HEK293 (cell line): ENCODE results near the gene PRR22.

Source experiments
- CTCF ChIA-PET: fragments of 350-600 bp; formaldehyde crosslinking; extraction: SDS; loops from one replicate; lab custom pipeline; 2021; ENCODE audit warnings: antibody characterized with exemption; lab: Yijun Ruan, JAX
- POLR2A ChIA-PET: fragments of 300-600 bp; formaldehyde crosslinking; extraction: SDS; loops from one replicate; lab custom pipeline; 2020; ENCODE audit warnings: antibody characterized with exemption, inconsistent platforms; lab: Yijun Ruan, JAX
- H3K27ac ChIP-seq: fragments of 200-500 bp; sonication (Bioruptor generic); 2 replicates; pipeline ENCODE4 v1.5.1; 2014; ENCODE audit warnings: low read depth, low read length, control low read depth, inconsistent platforms; ENCODE audit errors: extremely low read depth
- H3K36me3 ChIP-seq, 2 experiments: fragments of 200-500 bp in 1 of 2; sonication (Bioruptor generic) in 1 of 2; 1 replicate in 1 of 2; 2 replicates in 1 of 2; pipeline ENCODE4 v1.5.1; 2014 to 2017; ENCODE audit warnings: inconsistent platforms in 2 of 2, low read length in 2 of 2; ENCODE audit not compliant: control insufficient read depth in 2 of 2, insufficient read depth in 1 of 2
- H3K4me1 ChIP-seq: fragments of 200-500 bp; sonication (Bioruptor generic); 2 replicates; pipeline ENCODE4 v1.5.1; 2014; ENCODE audit warnings: mild to moderate bottlenecking, low read length, inconsistent platforms; ENCODE audit not compliant: control insufficient read depth, insufficient read depth
- H3K4me3 ChIP-seq: 2 replicates; pipeline ENCODE4 v1.5.1; 2011; ENCODE audit warnings: low read depth, mild to moderate bottlenecking, control low read depth, low read length, moderate library complexity
- H3K9me3 ChIP-seq: fragments of 200-500 bp; sonication (Bioruptor generic); 2 replicates; pipeline ENCODE4 v1.5.1; 2014; ENCODE audit warnings: low read depth, low read length, inconsistent platforms; ENCODE audit not compliant: control insufficient read depth, insufficient read depth
- AEBP2 ChIP-seq: fragments of 450-650 bp; formaldehyde crosslinking; IDR thresholded peaks from 2 replicates; pipeline ENCODE4 v1.5.1; 2016; ENCODE audit warnings: missing biosample characterization, missing genetic modification characterization, borderline replicate concordance
- KLF10 ChIP-seq: fragments of 450-650 bp; IDR thresholded peaks from 2 replicates; pipeline ENCODE4 v1.5.1; 2018; ENCODE audit warnings: missing biosample characterization, mild to moderate bottlenecking, missing genetic modification characterization
- ZBTB20 ChIP-seq: fragments of 450-650 bp; formaldehyde crosslinking; IDR thresholded peaks from 2 replicates; pipeline ENCODE4 v1.5.1; 2016; ENCODE audit warnings: missing biosample characterization, missing genetic modification characterization
- ZNF211 ChIP-seq: fragments of 450-650 bp; formaldehyde crosslinking; IDR thresholded peaks from 2 replicates; pipeline ENCODE4 v1.5.1; 2016; ENCODE audit warnings: low read depth, missing biosample characterization, missing genetic modification characterization
- ZNF248 ChIP-seq: fragments of 450-650 bp; formaldehyde crosslinking; IDR thresholded peaks from 2 replicates; pipeline ENCODE4 v1.5.1; 2017; ENCODE audit warnings: missing biosample characterization, missing genetic modification characterization
- ZNF280D ChIP-seq: fragments of 450-650 bp; formaldehyde crosslinking; IDR thresholded peaks from 2 replicates; pipeline ENCODE4 v1.5.1; 2016; ENCODE audit warnings: missing biosample characterization, missing genetic modification characterization
- ZNF555 ChIP-seq: fragments of 450-650 bp; formaldehyde crosslinking; conservative IDR thresholded peaks from 2 replicates; pipeline ENCODE4 v1.5.1; 2017; ENCODE audit warnings: missing biosample characterization, mild to moderate bottlenecking, missing genetic modification characterization, inconsistent platforms
- ZNF664 ChIP-seq: fragments of 450-650 bp; formaldehyde crosslinking; IDR thresholded peaks from 2 replicates; pipeline ENCODE4 v1.5.1; 2016; ENCODE audit warnings: missing biosample characterization, missing genetic modification characterization
- ZNF707 ChIP-seq: fragments of 450-650 bp; formaldehyde crosslinking; IDR thresholded peaks from 2 replicates; pipeline ENCODE4 v1.5.1; 2016; ENCODE audit warnings: missing biosample characterization, missing genetic modification characterization
- TF ChIP-seq, protein P1 (sequence below): fragments of 450-650 bp; formaldehyde crosslinking; IDR thresholded peaks from 2 replicates; pipeline ENCODE4 v1.5.1; 2016; ENCODE audit warnings: missing biosample characterization, missing genetic modification characterization
- TF ChIP-seq, protein P2 (sequence below): fragments of 450-650 bp; formaldehyde crosslinking; conservative IDR thresholded peaks from 2 replicates; pipeline ENCODE4 v1.5.1; 2016; ENCODE audit warnings: low read depth, missing biosample characterization, missing genetic modification characterization
- TF ChIP-seq, protein P3 (sequence below): fragments of 450-650 bp; formaldehyde crosslinking; IDR thresholded peaks from 2 replicates; pipeline ENCODE4 v1.5.1; 2017; ENCODE audit warnings: missing biosample characterization, missing genetic modification characterization

The PRR22 gene

DNA sequence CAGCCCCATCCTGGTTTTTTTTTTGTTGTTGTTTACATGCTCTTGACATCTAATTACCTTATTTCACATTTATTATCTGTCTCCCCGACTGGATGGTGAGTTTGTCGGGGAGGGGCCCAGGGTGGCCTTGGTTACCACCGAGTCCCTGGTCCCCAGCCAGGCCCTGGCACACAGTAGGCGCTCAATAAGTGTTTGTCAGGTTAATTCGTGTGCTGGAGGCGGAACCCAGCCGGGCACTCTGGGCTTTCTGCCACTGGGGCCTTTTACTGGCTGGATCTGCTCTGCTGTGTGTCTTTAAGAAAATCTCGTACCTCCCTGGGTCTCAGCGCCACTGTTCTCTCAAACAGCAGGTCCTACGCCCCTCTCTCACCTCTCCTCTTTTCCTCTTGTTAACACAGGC is 24.9 kb upstream of the PRR22 start (continued):
- TF ChIP-seq ZNF280D (tag by site-specific recombination) (no peak), ZNF211 (tag by site-specific recombination) (no peak)
- TF ChIP-seq, protein P1, sequence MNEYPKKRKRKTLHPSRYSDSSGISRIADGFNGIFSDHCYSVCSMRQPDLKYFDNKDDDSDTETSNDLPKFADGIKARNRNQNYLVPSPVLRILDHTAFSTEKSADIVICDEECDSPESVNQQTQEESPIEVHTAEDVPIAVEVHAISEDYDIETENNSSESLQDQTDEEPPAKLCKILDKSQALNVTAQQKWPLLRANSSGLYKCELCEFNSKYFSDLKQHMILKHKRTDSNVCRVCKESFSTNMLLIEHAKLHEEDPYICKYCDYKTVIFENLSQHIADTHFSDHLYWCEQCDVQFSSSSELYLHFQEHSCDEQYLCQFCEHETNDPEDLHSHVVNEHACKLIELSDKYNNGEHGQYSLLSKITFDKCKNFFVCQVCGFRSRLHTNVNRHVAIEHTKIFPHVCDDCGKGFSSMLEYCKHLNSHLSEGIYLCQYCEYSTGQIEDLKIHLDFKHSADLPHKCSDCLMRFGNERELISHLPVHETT (tag by site-specific recombination), result no peak
- TF ChIP-seq, protein P2, sequence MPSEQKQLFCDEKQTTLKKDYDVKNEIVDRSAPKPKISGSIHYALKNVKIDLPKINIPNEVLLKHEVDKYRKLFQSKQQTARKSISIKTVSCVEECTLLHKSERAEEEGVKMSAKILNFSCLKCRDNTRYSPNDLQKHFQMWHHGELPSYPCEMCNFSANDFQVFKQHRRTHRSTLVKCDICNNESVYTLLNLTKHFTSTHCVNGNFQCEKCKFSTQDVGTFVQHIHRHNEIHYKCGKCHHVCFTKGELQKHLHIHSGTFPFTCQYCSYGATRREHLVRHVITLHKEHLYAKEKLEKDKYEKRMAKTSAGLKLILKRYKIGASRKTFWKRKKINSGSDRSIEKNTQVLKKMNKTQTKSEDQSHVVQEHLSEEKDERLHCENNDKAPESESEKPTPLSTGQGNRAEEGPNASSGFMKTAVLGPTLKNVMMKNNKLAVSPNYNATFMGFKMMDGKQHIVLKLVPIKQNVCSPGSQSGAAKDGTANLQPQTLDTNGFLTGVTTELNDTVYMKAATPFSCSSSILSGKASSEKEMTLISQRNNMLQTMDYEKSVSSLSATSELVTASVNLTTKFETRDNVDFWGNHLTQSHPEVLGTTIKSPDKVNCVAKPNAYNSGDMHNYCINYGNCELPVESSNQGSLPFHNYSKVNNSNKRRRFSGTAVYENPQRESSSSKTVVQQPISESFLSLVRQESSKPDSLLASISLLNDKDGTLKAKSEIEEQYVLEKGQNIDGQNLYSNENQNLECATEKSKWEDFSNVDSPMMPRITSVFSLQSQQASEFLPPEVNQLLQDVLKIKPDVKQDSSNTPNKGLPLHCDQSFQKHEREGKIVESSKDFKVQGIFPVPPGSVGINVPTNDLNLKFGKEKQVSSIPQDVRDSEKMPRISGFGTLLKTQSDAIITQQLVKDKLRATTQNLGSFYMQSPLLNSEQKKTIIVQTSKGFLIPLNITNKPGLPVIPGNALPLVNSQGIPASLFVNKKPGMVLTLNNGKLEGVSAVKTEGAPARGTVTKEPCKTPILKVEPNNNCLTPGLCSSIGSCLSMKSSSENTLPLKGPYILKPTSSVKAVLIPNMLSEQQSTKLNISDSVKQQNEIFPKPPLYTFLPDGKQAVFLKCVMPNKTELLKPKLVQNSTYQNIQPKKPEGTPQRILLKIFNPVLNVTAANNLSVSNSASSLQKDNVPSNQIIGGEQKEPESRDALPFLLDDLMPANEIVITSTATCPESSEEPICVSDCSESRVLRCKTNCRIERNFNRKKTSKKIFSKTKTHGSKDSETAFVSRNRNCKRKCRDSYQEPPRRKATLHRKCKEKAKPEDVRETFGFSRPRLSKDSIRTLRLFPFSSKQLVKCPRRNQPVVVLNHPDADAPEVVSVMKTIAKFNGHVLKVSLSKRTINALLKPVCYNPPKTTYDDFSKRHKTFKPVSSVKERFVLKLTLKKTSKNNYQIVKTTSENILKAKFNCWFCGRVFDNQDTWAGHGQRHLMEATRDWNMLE (tag by site-specific recombination), result no peak

GRCh38 chr19:5809053-5809452 is 24.5 kb upstream of the PRR22 start:
- ChIA-PET POLR2A (interaction anchor here (0.6 to 1.2 kb wide), 3 partner anchors 19 to 602 kb away, joined by 3 to 5 read pairs (median 4); partner anchors contain the start of gene NDUFA11), CTCF (interaction anchor here (0.6 to 1.2 kb wide), 5 partner anchors 16 to 134 kb away, joined by 3 to 6 read pairs (median 4); no protein-coding TSS in a partner anchor)
- Histone ChIP-seq H3K4me3 (no peak overlapping the region), H3K4me1 (0 out of 2 replicates have a peak, but pooled peaks cover 3% of the 10 kb centered on the region), H3K9me3 (no peaks in the 10 kb centered on the region), H3K27ac (no peak overlapping the region), H3K36me3 (no peaks in the 10 kb centered on the region)
- TF ChIP-seq ZNF555 (tag by site-specific recombination), result no peak

DNA sequence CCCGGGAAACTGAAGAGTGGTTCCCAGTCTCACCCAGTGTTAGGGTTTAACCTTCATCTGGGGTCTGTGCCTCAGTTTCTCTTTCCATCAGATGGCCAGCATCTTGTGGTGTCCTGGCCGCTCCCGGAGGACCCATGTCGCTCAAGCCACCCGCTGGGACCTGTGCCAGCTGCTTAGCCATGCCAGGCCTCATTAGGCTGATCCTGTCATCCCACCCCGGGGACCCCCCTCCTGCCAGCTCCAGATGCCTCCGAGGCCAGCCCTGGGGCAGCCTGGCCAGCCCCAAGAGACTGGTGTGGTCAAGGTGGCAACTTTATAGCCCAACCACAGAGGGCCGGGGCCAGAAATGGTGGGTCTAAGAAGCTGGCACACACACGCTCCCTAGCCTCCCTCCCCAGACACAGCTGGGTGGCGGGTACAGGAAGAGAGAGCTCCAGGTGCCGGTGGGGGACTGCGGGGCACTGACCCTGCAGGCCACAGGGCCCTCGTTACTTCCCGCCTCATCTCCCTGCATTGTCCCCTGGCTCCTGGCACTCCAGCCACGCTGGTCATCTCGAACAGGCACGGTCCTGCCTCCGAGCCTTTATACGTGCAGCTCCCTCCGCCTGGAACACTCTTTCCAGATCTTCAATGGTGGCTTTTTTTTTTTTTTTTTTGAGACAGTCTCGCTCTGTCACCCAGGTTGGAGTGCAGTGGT is 23.7 kb upstream of the PRR22 start:
- no peak overlapping the region for H3K4me3 ChIP-seq
- H3K27ac ChIP-seq, result no peak overlapping the region
- CTCF ChIA-PET, result interaction anchor here (0.7 to 1.6 kb wide), 6 partner anchors 17 to 85 kb away, joined by 3 to 5 read pairs (median 4); no protein-coding TSS in a partner anchor
- H3K4me1 ChIP-seq, result peaks cover 3% of the 10 kb centered on the region; the same call in 1 of the 2 replicates
- no peaks in the 10 kb centered on the region for H3K9me3 ChIP-seq
- no peaks in the 10 kb centered on the region for H3K36me3 ChIP-seq
- POLR2A ChIA-PET, result interaction anchor here (0.6 to 1.2 kb wide), 4 partner anchors 20 to 1608 kb away, joined by 3 to 5 read pairs (median 4); partner anchors contain the start of gene NDUFA11
- TF ChIP-seq ZNF664 (tag by site-specific recombination) (no peak), ZNF248 (tag by site-specific recombination) (no peak), AEBP2 (tag by site-specific recombination) (no peak), KLF10 (tag by site-specific recombination) (no peak), ZBTB20 (tag by site-specific recombination) (no peak), ZNF707 (tag by site-specific recombination) (no peak)
- TF ChIP-seq, protein P3, sequence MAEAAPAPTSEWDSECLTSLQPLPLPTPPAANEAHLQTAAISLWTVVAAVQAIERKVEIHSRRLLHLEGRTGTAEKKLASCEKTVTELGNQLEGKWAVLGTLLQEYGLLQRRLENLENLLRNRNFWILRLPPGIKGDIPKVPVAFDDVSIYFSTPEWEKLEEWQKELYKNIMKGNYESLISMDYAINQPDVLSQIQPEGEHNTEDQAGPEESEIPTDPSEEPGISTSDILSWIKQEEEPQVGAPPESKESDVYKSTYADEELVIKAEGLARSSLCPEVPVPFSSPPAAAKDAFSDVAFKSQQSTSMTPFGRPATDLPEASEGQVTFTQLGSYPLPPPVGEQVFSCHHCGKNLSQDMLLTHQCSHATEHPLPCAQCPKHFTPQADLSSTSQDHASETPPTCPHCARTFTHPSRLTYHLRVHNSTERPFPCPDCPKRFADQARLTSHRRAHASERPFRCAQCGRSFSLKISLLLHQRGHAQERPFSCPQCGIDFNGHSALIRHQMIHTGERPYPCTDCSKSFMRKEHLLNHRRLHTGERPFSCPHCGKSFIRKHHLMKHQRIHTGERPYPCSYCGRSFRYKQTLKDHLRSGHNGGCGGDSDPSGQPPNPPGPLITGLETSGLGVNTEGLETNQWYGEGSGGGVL (tag by site-specific recombination), result no peak
